HG02885 (cell line): ENCODE data around the gene FRRS1L.

Experiments used
- ATAC-seq: cut with Tn5 transposase; IDR thresholded peaks from one replicate; pipeline ENCODE4 v1.9.1; 2021; ENCODE audit warnings: mild to moderate bottlenecking; ENCODE audit not compliant: unreplicated experiment, poor library complexity

The FRRS1L gene, protein sequence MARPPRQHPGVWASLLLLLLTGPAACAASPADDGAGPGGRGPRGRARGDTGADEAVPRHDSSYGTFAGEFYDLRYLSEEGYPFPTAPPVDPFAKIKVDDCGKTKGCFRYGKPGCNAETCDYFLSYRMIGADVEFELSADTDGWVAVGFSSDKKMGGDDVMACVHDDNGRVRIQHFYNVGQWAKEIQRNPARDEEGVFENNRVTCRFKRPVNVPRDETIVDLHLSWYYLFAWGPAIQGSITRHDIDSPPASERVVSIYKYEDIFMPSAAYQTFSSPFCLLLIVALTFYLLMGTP

DNA sequence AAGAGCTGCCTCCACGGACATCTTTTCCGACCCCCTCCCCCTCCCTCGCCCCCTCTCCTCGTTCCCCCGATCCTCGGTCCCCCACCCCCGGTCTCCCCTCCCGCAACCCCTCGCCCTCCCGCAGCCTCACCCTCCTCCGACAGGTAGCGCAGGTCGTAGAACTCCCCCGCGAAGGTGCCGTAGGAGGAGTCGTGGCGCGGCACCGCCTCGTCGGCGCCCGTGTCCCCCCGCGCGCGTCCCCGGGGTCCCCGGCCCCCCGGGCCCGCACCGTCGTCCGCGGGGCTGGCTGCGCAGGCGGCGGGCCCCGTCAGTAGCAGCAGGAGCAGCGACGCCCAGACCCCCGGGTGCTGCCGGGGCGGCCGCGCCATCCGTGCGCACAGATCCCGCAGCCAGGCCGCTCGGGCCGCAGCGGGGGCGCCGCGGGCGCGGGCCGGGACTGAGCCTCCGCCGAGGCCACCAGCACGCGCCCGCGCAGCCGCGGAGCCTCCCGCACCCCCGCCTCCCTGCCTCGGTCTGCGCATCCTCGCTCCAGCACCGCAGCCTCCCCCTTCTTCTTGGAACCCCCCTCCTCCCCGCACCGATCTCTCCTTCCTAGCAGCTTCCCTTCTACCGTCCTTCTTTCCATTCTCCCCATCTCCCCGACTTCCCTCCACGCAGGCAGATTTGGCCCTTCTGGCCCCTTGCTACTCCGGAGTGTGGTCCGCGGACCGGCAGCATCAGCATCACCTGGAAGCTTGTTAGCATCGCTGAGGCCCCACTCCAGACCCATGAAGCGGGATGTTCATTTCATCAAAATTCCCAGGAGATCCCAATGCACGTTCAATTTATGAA lies at the start of gene FRRS1L:
Gene FRRS1L, minus strand, starts transcription at position 479 of the 831 bp plus-strand sequence. Its CDS starts 111 bp downstream, at position 368.
- ATAC-seq: no peak

DNA sequence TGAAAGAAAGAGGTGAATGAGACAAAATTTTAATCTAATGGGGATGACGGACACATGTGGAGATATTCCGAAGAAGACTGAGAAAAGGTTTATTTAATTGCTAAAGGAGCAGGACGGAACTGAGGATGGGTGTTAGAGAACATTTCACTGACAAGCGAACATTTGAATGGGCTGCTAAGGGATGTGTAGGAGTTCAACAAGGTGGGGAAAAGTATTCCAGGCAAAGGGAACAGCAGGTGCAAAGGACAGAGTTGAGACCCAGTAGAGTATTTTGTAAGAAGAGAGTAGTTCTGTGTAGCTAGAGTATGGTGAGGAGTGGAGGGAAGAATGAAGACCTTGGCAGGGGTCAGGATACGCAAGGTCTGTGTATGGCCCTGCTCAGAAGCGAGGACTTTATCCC lies 47.4 kb upstream of the FRRS1L start:
- no peak for ATAC-seq

DNA sequence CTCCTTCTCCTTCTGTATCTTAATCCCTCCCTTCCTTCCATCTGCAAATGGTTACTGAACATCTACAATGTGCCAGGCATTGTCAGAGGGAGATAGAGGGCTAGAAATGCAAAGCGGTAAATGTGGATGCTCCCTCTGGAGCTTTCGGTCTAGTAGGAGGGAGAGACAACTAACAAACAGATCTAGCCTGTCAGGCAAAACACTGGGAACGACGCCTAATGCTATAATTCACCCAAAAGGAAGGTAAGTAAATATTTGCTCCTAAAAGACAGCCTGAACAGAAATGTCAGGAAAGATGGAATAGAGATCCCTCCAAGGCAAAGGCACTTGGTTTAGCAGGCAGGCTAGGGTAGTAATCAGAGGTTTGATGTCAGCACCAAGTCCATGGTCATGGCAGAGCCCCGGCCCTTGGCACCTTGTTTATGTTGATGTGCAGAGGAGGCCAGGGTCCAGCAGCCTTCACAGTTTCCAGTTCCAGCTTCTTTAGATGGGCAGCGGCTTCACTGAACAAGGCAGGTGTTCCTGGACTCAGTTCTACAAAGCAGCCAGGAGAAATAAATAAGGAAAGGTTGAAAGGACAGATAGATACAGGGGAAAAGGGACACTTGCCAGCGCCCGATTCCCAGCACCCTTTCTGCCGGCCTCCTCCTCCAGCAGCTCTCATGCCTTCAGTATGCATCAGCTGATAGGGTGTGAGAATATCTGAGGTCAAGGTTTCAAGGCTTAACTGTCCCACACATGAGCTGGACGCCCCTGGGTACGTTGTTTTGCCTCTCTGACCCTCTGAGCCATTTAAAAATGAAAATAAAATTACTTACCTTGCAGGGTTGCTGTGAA lies 46.5 kb upstream of the FRRS1L start:
- ATAC-seq: no peak

DNA sequence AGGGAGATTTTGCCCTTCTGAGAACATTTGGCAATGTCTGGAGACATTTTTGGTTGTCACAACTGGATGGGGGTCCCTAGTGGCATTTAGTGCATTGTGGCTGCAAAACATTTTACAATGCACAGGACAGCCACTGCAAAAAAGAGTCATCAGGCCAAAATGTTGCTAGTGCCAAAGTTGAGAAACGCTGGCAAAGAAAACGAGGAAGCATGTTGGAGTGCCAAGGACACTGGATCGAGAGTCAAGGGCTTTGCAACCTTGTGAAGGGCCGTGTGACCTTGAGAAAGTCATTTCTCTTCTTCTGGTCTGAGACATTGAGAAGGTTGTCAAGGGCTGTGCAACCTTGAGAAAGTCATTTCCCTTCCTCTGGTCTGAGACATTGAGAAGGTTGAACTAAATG lies 45.7 kb upstream of the FRRS1L start:
- ATAC-seq: no peak

DNA sequence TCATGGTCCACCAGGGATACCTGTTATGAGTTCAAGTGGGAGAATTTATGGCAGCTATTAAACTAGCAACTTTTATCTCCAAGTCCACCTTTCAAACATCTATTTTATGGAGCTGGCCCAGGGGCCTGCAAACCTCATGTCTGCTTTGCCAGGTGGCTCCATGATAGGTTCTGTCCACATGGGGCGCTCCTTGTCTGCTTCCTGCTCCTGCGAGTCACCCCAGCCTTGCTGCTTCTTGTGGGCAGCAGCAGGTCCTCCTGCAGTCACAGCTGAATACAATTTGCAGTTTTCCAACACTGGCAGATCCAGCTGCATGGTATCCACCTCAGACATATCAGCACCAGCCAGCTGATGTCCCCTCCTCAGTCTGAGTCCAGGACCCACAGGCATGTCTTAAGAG lies 39.6 kb upstream of the FRRS1L start:
- no peak for ATAC-seq

DNA sequence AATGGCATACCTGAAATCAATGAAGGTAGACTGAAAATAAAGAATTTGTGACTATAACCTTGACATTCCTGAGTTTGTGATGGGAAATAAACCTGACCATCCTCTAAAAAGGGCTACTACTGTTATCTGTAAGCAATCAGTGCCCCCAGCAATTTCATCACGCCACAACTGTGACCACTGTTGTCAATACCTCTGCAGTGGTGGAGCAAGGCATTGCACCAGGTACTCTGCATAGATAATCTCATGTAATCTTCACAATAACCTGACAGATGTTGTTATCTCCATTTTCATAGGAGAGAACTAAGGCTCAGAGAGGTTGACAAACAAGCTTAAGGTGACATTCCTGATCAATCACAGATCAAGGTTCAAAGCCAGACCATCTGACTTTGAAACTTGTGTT lies 38.5 kb upstream of the FRRS1L start:
- no peak for ATAC-seq

DNA sequence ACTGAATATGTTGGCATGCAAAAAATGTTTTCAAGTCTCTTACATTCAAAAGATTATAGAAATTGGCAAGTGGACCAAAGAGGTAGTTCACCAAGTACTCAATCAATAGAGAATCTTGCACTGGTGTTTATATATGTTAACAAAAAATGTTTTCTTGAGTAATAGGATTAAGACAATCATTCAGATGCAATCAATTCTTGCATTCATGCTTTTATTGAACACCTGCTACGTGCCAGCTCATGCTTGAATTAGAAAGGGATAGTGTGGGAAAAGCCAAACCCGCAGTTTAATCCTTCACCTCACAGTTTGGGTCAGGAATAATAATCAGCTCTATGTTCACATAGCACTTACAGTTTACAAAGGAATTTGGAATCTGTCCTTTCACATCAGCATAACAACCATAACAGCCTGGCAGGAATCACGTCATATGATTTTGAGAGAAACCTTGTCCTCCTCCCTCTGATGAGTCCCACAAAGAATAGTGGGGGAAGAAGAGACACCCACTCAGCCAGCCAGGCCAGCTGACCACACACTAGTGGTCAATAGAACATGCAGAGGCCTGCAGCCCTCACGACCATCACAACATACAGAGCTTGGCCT lies 36.8 kb upstream of the FRRS1L start:
- no peak for ATAC-seq

DNA sequence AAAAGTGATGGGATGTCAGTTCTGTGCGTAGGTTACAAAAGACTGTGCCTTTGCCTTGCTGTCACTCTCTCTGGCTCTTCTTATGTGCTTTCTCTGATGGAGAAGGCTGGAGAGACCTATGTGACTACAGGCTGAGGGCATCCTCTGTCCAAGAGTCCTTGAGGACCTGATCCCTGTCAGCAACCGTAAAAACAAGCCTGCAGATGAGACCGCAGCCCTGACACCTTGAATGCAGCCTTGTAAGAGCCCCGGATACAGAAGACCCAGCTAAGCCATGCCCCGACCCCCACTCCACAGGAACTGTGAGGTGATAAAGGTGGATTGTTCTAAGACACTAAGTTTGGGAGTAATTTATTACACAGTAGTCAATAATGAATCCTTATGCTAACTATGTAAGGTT lies 32.6 kb upstream of the FRRS1L start:
- no peak for ATAC-seq

DNA sequence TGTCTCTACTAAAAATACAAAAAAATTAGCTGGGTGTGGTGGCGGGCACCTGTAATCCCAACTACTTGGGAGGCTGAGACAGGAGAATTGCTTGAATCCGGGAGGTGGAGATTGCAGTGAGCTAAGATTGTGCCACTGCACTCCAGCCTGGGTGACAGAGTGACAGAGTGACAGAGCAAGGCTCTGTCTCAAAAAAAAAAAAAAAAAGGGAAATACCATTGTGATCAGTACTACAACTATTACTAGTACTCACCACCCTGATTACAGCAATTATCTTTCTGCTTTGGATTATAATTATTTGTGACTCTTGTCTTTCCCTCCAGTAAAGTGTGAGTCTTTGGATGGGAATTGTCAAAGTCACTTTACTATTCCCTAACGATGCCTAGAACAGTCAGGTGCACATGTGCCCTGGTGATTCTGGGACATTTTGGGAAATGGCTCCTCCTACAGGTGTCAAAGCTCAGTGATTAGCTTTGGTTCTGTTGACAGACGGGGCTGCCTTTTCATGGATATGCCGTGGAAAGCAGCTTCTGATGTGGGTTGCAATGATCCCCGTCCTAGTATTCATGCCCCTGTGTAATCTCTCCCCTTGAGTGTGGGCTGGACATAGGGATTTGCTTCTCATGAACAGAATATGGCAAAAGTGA lies 31.8 kb upstream of the FRRS1L start:
- ATAC-seq: no peak

DNA sequence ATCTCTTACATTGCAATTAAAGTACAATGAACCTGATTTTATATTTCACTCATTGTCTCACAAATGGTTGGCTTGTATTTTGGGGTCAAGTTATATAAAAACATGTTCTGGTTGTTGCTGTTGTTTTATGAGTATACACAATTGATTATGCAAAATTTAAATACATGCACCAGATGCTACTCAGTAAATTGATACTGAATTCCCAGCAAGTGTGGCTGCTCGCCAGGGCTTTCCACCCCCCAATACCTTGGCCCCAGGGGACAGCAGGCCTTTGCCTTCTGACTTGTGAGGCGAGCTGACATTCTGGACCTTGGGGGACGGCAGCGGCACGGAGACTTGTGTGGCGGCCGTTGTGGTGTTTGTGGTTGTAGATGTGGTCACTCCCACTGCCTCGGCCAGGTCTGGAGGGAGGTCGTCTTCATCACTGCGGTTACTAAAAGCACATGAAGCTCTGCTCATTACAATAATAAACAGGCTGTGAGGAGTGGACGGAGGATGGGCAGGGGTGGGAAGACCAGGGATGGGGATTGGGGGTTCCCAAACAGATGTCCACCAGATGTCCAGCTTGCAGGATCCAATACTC lies 27.0 kb upstream of the FRRS1L start:
- no peak for ATAC-seq

DNA sequence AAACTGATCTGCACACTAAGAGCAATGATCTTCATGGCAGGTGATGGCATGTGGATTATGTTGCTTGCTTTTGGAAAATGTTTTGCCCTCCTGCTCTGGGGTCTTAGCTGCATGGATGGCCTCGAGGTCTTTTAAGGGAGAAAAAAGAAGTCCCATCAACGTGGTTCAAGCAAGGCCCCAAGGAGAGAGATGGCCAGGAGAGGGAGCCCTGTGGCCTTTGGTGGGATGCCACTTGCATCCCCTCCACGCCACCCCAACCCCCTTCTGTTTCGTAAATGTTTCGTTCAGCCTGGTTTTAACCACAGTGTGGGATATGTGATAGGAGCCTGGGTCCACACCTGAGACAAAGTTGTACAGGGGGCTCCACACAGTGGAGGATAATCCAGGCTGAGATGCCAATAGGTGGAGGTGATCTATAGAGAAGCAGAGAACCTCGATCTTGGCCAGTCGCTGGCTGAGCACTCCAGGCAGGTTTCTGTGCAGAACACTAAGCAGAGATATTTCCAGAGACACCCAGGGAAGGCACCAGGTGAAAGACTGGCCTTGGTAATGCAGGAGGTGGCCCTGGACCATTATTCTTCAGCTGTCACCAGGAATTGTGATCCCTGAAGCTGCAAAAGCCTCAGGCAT lies 25.8 kb upstream of the FRRS1L start:
- ATAC-seq: no peak

DNA sequence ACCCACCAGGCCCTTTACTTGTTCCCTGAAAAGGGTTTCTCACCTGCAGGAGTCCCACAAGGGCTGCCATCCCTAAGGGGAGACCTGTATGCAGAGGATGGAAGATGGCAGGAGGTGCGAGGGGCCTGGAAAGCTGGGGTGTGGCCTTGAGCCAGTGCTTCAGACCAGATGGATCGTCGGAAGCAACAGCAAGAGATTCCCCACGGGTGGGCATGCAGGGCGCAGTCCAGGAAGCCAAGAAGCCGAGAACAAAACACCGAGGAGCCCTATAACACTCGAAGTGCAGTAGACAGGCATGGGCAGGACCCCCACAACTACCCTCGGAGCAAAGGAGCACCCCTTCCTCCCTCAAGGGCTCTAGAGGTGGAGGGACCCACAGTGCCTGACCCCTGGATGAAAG lies 24.7 kb upstream of the FRRS1L start:
- no peak for ATAC-seq

DNA sequence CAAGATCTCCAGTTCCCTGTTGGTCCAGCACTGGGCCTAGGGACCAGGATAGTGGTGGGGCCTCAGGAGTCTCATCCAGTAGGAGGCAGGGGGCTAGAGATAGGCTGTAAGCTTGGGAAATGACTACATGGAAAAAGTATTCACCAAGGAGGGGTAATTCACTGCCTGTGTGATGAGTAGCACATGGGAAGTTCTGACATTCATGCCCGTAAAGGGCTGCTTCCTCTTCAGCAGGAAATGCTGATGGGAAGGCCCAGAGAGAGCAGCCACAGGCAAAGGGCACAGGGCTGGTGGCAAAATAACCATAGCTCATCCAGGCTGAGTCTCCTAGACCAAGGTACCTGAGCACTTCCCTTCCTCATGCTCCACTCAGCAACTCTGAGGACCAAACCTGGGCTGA lies 23.1 kb upstream of the FRRS1L start:
- no peak for ATAC-seq

DNA sequence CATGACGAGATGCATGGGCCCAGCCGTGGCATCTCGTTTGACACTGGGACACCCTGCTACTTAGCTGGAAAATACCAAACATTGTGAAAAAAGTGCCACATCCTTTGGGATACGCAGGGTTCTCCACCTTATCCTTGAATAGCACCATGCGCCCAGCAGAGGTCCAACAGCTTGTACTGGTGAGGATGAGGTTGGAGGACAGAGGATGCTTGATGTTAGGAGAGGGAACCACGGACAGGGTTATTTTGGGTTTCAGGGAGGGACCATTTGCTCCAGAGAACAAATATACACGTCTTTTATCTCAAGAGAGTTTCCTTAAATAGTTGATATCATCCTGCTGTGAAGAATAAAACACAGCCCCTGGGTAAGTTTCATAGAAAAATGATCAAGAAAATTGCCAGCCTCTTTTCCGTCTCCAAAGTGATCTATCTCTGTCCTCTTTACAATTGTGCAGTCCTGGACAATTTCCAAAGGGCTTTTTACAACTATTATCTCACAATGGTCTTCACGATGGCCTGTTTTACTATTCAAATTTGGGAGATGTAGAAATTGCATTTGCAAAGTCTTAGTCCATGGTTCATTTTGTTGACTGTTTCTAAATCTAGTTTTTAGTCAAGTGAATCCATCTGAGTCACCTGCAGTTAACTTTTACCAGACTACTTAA lies 19.9 kb upstream of the FRRS1L start:
- no peak for ATAC-seq

DNA sequence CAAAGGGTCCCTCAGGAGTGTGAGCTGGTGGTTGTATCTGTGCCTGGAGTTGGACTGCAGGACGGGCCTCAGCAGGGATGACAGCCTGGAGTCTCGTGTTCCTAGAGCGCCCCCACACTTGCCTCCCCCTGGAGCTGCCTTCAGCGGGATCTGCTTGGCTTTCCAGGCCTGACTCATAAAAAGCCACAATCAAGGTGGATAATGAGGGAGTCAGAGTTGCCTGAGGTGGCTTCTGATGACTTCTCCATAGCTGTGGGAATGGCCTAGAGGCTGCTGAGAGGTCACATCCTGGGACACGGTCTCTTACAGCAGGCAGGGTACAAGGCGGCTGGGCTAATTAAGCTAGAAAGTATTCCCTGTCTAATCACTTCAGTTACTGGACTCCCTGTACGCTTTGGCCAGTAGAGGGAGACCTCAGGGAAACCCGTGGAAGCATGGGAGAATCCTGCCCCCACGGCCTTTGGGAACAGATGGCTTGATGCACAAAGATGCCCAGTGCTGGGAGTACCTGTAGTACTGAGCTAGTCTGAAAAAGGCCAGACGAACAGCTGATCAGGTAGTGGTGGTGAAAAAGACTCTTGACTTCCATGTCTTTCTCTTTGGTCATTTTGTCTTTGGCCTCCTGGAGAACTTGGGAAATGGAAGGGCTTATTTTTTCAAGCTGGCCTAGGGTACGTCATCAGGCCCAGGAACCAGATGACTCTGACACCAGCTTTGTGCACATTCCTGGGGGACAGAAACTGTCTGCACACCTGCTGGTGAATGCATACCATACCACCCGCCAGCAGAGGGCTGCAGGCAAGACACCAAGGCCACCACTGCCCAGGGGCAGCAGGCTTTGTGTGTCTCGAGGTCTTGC lies 16.1 kb upstream of the FRRS1L start:
- peak; percentile 47 for ATAC-seq

DNA sequence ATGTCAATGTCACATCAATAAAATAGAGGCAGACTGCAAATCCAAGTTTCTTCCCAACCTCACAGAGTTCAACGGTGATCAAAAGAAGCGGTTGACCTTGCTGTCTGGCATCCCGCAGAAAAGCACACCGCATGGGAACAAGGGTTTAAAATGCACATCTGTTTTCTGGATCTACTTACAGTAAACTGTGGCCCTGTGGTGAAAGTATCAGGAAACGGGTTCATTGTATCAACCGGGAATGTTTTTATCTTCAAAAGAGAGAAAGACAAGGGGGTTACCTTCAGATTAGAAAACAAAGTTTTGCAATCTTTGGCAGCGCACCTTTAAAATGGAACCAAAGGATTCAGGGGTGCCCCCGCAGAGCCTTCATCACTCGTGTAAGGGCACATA lies 15.5 kb upstream of the FRRS1L start:
- no peak for ATAC-seq

DNA sequence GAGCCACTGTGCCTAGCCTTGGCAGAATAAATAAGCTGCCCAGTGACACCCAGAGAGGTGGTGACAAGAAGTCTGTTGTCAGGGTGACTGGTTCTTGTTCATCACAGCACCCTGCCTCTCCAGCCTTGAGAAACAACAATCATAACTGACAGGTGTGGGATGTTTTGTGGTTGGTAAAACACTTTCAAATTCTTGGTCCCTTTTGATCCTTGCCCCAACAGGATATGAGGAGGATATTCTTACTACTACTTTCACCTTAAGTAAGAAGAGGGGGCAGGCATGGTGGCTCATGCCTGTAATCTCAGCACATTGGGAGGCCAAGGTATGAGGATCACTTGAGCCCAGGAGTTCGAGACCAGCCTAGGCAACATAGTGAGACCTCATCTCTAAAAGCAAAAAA lies 14.2 kb upstream of the FRRS1L start:
- ATAC-seq: peak; percentile 74
